Measurements from ENCODE around the gene RELCH.

DNA sequence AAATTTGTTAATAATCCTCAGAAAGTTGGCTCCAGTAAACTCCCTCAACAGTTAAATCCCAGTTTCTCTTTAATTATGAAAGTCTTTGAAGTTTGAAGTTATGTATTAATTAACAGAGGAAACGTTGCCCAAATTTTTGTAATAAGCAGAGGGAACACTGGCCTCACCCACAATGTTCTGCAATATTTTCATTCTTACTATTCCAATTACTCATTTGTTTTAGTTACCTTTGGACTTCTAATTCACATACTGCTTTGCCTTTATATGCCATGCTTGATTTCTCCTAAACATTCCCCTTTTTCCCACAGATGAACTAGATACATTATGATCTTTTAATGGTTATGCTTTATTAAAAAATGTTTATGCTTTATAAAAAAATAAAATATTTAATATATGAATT is 61.3 kb downstream of the RELCH start:
- TF ChIP-seq STAT3 (IDR thresholded peaks at IDR 0.05; ENCODE audit: low read depth, low read length) = no peak
- no peak for TF ChIP-seq ZNF24 (IDR thresholded peaks at IDR 0.05)
- no peak for TF ChIP-seq MAX (IDR thresholded peaks at IDR 0.05; ENCODE audit: low read depth, low read length)
- TF ChIP-seq CTCF (IDR thresholded peaks at IDR 0.05 in 2 of 3, conservative IDR thresholded peaks at IDR 0.05 in 1 of 3; ENCODE audit: control insufficient read depth in 2 of 3, extremely low read depth in 1 of 3, insufficient read depth in 1 of 3, low read depth in 3 of 3, low read length in 3 of 3) = no peak
- no peak for TF ChIP-seq JUND (IDR thresholded peaks at IDR 0.05; ENCODE audit: low read depth, low read length)
- no peak for TF ChIP-seq ATF3 (IDR thresholded peaks at IDR 0.05; ENCODE audit: borderline replicate concordance, extremely low read depth, low read depth, low read length)
- TF ChIP-seq EZH2 (IDR thresholded peaks at IDR 0.05; ENCODE audit: borderline replicate concordance, control insufficient read depth, low read depth, low read length) = no peak
- no peak for TF ChIP-seq HDAC2 (IDR thresholded peaks at IDR 0.05)
- TF ChIP-seq, protein P1, sequence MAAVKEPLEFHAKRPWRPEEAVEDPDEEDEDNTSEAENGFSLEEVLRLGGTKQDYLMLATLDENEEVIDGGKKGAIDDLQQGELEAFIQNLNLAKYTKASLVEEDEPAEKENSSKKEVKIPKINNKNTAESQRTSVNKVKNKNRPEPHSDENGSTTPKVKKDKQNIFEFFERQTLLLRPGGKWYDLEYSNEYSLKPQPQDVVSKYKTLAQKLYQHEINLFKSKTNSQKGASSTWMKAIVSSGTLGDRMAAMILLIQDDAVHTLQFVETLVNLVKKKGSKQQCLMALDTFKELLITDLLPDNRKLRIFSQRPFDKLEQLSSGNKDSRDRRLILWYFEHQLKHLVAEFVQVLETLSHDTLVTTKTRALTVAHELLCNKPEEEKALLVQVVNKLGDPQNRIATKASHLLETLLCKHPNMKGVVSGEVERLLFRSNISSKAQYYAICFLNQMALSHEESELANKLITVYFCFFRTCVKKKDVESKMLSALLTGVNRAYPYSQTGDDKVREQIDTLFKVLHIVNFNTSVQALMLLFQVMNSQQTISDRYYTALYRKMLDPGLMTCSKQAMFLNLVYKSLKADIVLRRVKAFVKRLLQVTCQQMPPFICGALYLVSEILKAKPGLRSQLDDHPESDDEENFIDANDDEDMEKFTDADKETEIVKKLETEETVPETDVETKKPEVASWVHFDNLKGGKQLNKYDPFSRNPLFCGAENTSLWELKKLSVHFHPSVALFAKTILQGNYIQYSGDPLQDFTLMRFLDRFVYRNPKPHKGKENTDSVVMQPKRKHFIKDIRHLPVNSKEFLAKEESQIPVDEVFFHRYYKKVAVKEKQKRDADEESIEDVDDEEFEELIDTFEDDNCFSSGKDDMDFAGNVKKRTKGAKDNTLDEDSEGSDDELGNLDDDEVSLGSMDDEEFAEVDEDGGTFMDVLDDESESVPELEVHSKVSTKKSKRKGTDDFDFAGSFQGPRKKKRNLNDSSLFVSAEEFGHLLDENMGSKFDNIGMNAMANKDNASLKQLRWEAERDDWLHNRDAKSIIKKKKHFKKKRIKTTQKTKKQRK (IDR thresholded peaks at IDR 0.05; ENCODE audit: low read depth, low read length) = no peak
- no peak for TF ChIP-seq E2F8 (IDR thresholded peaks at IDR 0.05; ENCODE audit: low read depth, partially characterized antibody)
- no peak for TF ChIP-seq PKNOX1 (IDR thresholded peaks at IDR 0.05)
- no peak for TF ChIP-seq POLR2AphosphoS5 (IDR thresholded peaks at IDR 0.05; ENCODE audit: low read length)
